GM19463 (cell line): Measurements from ENCODE around the gene IL32.
"Not testable (repeated sequence)": the region's sequence is repeated elsewhere in the genome, so short reads cannot be mapped to it uniquely, and the experiment has no call there.

Experiments
- ATAC-seq: cut with Tn5 transposase; IDR thresholded peaks from one replicate; pipeline ENCODE4 v1.9.1; 2021; ENCODE audit warnings: mild to moderate bottlenecking, moderate library complexity; ENCODE audit not compliant: unreplicated experiment

The IL32 gene

GRCh38 chr16:3069146-3069545 lies 3.7 kb downstream of the IL32 start:
- not testable (repeated sequence) for ATAC-seq

GRCh38 chr16:3070608-3071111 lies 5.2 kb downstream of the IL32 start:
- no peak for ATAC-seq

DNA sequence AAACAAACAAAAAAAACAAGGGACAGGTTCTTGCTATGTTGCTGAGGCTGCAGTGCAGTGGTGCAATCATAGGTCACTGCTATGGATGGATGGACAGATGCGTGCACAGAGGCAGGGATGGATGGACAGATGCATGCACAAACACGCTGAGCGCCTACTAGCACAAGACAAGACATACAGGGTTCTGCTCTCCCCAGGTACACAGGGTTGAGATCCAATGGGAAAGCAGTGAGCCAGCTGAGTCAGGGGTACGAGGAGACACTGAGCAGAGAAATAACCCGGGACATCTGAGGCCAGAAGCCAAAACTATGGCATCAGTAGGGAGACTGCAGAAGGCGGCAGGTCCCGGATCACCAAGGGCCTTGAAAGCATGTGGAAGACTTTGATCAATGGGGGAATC lies 6.2 kb downstream of the IL32 start:
- no peak for ATAC-seq

DNA sequence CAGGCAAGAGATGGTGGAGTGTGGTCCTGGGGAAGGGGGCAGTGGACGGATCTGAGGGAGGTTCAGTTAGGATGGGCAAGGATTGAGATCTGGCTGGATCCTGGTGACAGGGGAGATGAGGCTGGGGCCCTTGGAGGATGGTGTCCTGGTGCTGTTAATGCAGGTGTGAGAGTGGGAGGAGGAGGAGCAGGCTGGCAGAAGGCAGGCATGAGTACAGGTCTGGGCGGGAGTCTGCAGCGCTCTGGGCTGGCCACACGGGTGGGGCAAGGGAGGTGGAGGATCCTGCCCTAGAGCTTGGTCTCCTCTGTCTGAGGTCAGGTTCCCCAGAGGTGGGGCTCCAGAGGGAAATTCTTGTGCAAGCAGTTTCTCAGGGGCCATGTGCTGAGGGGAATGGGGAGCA lies 6.7 kb downstream of the IL32 start:
- ATAC-seq = not testable (repeated sequence)

DNA sequence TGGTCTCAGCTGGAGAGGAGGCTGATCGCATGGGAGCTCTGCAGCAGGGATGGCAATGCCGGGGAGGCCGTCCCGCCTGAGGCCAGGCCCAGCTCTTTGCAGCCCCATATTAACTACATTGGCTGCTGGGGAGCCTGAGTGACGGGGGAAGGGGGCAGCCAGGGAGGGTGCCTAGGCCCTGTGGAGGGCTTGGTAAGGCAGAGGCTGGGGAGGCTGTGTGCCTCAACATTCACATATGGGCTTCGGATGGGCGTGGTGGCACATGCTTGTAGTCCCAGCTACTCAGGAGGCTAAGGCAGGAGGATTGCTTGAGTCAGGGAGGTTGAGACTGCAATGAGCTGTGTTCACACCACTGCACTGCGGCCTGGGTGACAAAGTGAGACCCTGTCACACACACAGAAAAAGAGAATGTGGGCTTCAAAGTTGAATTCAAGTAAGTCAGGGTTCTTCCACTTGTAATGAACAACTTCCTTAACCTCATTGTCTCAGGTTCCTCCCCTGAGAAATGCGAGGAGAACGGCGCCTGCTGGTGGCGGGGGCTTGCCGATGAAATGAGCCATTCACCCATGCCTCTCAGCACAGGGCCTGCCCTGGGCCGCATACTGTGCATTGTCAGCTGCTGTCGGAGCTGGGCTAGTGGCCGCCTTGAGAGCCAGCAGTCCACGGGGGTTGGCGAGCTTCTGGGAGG lies 7.3 kb downstream of the IL32 start:
- ATAC-seq = not testable (repeated sequence)

DNA sequence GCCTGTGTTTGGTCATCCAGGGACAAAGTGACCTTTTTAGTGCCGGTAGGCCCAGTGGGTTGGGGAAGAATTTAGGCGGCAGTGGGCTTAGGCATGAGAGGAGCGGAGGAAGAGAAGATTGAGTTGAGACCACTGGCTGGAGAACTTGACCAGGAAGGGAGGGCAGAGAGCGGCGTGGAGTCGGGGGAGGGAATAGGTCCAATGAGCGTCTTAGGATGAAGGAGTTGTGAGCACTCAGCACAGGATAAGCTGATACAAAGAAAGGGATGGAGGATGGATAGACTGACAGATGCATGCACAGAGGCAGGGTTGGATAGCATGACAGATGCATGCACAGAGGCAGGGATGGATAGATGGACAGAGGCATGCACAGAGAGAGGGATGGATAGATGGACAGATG lies 8.0 kb downstream of the IL32 start:
- ATAC-seq = no peak

DNA sequence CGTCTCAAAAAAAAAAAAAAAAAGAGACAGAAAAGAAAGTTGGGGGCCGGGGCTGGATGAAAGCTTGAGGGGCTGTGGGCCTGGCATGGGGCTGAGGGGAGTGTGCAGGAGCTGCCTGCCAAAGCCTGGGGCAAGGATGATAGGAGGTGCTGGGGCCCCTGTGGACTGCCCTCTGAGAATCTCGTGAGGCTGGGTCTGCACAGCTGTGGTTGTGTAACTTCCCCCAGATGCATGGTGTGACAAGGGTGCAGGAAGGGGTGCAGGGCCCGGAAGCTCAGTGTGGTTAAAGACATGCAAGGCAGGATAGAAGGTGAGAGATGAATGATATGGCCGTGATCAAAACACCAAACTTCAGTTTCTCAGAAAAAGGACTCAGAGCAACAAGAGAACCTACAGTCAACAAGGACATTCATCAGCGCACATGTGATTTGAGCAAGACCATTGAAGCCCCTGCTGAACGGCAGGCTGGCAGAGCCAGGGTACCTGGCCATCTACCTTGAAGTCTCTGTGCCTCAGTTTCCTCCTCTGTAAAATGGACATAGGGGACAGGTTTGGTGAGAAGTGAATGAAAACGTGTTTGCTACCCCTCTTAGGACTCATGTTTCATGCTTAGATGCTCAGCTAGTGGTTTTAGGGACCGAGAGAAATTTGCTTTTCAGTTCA lies 9.6 kb downstream of the IL32 start:
- peak; percentile 74 for ATAC-seq

- ATAC-seq = no peak
These were observed 10.1 kb downstream of the IL32 start for GRCh38 chr16:3075523-3075915.

GRCh38 chr16:3075946-3076345 lies 10.5 kb downstream of the IL32 start:
- not testable (repeated sequence) for ATAC-seq

DNA sequence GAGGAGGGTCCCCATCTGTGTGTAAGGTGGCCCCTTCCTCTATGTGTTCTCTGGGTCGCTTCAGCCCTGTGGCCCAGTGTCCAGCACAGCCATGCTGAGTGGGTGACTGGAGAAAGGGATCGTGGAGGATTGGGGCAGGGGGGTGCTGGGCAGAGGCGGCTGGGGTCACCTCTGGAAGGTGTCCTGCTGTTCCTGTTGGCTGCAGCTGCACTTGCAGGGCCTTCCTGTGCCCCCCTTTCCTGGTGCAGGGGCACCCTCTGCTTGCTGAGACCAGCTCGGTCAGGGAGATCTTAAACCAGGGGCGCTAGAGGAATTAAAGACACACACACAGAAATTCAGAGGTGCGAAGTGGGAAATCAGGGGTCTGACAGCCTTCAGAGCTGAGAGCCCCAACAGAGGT lies 11.1 kb downstream of the IL32 start:
- no peak for ATAC-seq

DNA sequence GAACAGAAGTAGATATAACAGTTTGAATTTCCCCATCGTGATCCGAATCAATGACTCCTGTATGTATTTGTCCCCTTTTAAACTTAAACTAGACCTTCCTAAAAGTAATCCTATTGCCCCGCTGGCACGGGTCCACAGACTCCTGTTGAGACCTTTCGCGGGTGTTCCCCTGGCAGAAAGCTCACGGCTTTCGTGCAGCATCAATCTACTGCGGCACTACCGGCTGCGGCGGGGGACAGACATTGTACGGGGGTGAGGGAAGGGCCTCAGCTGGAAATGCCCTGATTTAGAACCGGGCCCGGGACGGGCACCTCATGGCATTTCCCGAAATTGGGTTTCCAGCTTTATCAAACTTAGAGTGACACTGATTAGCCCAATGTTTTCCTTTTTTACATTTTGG lies 14.6 kb downstream of the IL32 start:
- no peak for ATAC-seq

DNA sequence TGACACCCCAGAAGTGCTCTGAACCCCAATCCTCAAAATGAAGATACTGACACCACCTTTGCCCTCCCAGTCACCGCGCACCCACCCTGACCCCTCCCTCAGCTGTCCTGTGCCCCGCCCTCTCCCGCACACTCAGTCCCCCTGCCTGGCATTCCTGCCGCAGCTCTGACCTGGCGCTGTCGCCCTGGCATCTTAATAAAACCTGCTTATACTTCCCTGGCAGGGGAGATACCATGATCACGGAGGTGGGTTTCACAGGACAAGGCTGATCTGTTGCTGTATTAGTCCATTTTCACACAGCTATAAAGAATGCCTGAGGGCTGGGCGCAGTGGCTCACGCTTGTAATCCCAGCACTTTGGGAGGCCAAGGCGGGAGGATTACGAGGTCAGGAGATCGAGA lies 16.5 kb downstream of the IL32 start:
- not testable (repeated sequence) for ATAC-seq

GRCh38 chr16:3083408-3083807 lies 18.0 kb downstream of the IL32 start:
- not testable (repeated sequence) for ATAC-seq

DNA sequence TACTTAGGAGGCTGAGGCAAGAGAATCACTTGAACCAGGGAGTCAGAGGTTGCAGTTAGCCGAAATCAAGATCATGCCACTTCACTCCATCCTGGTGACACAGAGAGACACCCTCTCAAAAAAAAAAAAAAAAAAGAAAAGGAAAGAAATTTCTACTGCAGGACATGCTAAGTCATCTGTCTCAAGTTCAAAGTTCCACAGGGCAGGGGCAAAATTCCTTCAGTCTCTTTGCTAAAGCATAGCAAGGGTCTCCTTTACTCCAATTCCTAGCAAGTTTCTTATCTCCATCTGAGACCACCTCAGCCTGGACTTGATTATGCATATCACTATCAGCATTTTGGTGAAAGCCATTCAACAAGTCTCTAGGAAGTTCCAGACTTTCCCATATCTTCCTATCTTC lies 19.1 kb downstream of the IL32 start:
- no peak for ATAC-seq

DNA sequence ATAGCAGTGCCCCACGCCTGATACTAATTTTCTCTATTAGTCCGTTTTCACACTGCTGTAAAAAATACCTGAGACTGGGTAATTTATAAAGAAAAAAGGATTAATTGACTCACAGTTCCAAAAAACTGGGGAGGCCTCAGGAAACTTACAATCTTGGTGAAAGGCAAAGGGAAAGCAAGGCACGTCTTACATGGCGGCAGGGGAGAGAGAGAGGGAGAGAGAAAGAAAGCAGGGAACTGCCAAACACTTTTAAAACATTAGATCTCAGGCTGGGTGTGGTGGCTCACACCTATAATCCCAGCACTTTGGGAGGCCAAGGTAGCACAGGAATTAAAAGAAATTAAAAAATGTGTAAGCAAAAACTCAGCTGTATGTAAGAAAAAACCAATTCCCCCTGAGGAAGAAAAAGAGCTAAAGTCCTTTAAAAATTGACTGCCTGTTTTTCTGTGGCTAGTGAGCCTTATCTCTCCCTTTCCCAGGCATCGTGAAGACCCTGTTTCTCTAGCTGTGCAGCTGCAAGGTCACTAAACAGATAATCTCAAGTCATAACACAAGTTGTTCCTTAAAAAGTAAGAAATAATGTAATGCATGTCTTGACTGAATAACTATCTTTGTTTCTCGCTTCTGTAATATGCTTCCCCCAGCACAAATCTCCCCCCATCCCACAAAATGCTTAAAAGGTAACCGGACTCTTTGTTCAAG lies 19.7 kb downstream of the IL32 start:
- no peak for ATAC-seq

DNA sequence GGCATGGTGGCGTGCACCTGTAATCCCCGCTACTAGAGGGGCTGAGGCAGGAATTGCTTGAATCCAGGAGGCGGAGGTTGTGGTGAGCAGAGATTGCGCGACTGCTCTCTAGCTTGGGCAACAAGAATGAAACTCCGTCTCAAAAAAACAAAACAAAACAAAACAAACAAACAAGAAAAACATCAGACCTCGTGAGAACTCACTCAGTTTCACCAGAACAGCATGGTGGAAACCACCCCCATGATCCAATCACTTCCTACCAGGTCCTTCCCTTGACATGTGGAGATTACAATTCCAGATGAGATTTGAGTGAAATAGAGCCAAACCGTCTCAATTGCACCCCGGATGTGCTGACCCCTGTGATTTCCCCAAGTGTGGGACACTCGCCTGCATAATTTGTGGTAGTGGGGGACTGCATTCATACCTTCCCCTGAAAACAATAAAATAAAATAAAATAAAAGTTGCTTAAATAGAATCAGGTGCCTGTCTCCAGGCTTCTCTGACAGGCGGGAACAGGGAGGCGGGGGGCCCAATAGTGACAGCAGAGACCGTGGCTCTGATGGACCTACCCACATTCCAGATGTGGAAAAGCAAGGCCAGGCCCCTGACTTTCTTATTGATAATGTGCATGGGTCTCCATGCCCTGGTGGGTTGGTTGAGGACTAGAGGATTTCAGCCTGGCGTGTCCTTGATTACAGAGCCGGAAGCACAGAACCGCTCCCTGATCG lies 20.6 kb downstream of the IL32 start:
- ATAC-seq = no peak

DNA sequence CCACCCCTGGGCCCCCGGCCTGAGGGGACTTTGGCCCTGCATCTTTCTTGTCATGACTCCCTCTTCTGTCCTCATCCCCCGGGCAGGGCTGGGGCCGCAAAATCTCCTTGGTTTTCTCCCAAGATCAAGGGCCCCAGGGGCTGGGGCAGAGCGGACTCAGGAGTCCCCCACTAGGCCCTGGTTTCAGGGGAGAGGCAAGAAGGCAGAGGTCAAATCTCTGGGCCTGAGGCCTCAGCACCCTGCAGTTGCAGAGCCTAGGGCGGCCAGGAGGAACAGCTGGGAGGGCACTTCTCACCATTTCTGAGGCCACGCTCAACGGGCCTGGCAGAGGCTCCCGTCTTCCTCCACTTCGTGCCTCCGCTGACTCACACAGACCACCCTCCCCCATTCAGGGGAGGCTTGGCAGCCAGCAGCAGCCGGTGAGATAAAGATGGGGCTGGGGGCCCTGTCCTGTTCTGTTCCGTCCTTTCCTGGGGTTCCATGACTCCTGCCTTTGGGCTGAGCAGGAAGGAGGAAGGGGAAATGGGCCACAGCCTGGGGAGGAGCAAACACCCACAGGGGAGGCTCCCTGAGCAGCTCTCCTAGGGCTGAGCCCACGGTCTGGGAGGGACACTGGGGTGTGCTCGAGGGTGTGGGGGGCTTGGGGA lies 21.3 kb downstream of the IL32 start:
- no peak for ATAC-seq

DNA sequence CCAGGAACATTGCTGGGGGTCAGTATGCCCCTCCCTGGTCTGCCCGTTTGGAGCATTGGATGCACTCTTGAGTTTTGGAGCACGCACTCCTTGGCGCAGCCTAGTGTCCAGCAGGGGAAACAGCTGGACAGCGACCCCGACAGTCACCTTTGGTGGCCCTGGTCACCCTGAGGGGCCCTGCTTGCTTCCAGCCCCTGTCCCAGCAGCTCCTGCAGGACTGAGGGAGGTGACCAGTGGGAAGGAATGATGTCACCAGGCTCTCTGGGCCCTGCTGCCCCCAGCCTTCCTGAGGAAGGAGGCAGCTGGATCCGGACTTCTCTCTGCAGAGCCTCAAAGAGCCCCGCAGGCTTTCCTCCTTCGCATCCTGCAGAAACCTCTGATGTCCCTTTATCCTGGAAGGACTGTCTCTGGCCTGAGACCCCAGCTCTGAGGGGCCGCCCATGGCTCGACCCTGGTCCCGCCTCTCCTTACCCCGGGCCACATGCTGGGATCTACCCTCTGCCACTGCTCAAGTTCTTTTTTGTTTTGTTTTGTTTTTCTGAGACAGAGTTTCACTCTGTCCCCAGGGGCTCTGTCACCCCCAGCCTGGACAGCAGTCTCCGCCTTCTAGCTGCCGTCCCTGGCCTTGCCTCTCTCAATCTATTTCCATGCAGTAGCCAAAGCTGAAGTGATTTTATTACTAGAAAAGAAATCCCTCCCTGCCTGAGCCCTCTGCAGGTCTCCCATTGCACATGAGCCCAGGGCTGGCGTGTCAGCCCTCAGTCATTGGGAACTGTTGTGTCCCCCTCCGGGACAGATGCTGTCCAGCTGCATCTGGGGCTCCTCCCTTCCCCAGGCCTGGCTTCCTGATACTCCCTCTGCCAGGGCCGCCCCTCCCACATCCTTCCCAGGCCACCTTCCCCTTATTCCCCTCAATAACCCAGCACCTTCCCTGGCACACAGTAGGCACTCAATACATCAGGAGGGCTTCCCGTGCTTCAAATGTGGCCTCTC lies 22.1 kb downstream of the IL32 start:
- ATAC-seq = no peak

DNA sequence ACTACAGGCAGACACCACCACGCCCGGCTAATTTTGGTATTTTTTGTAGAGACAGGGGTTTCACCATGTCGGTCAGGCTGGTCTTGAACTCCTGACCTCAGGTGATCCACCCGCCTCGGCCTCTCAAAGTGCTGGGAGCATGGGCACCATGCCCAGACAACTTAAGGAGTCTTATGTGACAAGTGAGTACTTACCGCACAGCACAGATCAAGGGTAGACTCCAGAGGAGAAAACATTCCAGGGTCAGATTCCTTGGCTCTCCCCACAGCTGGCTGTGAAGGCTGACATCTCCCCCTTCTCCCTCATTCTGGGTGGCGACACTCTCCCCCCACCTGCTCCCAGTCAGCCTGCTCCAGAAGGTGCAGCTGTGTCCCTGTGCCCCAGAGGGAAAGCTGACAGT lies 23.0 kb downstream of the IL32 start:
- ATAC-seq = no peak
